Measurements from ENCODE around the gene RNF146. TPM values are rescaled to one million over a fixed set of nuclear protein-coding genes. Genes with fewer than 3 reads are reported as not detected.
A peak's percentile ranks its signal among the peaks of the same experiment; 100 is the strongest.

The RNF146 gene
- total and polyA plus RNA-seq, 2 of the 13 experiments (the other 11 are each of a cell fraction or from before 2014, with no cell fraction given): 18.8 to 27.6 TPM

GRCh38 chr6:127266892-127267645 is 405 bp downstream of the RNF146 start (continued):
- TF ChIP-seq SRSF4 (IDR thresholded peaks at IDR 0.05; ENCODE audit: low read depth, low read length, poor library complexity, severe bottlenecking): no peak
- TF ChIP-seq PTBP1 (IDR thresholded peaks at IDR 0.05; ENCODE audit: low read depth, low read length, poor library complexity, severe bottlenecking): no peak
- TF ChIP-seq PAX8 (CRISPR knock-in tag; IDR thresholded peaks at IDR 0.05; ENCODE audit: borderline replicate concordance): 0 out of 2 replicates have a peak, but pooled peaks have one; percentile 98
- TF ChIP-seq, protein P1, sequence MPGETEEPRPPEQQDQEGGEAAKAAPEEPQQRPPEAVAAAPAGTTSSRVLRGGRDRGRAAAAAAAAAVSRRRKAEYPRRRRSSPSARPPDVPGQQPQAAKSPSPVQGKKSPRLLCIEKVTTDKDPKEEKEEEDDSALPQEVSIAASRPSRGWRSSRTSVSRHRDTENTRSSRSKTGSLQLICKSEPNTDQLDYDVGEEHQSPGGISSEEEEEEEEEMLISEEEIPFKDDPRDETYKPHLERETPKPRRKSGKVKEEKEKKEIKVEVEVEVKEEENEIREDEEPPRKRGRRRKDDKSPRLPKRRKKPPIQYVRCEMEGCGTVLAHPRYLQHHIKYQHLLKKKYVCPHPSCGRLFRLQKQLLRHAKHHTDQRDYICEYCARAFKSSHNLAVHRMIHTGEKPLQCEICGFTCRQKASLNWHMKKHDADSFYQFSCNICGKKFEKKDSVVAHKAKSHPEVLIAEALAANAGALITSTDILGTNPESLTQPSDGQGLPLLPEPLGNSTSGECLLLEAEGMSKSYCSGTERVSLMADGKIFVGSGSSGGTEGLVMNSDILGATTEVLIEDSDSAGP (CRISPR knock-in tag; IDR thresholded peaks at IDR 0.05; ENCODE audit: borderline replicate concordance): peak; percentile 93
- TF ChIP-seq MLX (CRISPR knock-in tag; IDR thresholded peaks at IDR 0.05): peak; percentile 29; the same call in 1 of the 2 replicates
- no peak for TF ChIP-seq ZNF24 (IDR thresholded peaks at IDR 0.05)
- TF ChIP-seq, protein P2, sequence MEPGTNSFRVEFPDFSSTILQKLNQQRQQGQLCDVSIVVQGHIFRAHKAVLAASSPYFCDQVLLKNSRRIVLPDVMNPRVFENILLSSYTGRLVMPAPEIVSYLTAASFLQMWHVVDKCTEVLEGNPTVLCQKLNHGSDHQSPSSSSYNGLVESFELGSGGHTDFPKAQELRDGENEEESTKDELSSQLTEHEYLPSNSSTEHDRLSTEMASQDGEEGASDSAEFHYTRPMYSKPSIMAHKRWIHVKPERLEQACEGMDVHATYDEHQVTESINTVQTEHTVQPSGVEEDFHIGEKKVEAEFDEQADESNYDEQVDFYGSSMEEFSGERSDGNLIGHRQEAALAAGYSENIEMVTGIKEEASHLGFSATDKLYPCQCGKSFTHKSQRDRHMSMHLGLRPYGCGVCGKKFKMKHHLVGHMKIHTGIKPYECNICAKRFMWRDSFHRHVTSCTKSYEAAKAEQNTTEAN (CRISPR knock-in tag; conservative IDR thresholded peaks at IDR 0.05): peak; percentile 34; the same call in 1 of the 2 replicates
- peak; percentile 90 for TF ChIP-seq KDM2A (CRISPR knock-in tag; IDR thresholded peaks at IDR 0.05; ENCODE audit: borderline replicate concordance, low read depth)
- TF ChIP-seq DPF2 (CRISPR knock-in tag; IDR thresholded peaks at IDR 0.05; ENCODE audit: borderline replicate concordance, low read depth): no peak
- TF ChIP-seq KDM4B (CRISPR knock-in tag; IDR thresholded peaks at IDR 0.05): no peak; the same call in 1 of the 2 replicates
- TF ChIP-seq SYNCRIP (IDR thresholded peaks at IDR 0.05; ENCODE audit: insufficient read depth, low read depth, low read length): no peak
- TF ChIP-seq, protein P3, sequence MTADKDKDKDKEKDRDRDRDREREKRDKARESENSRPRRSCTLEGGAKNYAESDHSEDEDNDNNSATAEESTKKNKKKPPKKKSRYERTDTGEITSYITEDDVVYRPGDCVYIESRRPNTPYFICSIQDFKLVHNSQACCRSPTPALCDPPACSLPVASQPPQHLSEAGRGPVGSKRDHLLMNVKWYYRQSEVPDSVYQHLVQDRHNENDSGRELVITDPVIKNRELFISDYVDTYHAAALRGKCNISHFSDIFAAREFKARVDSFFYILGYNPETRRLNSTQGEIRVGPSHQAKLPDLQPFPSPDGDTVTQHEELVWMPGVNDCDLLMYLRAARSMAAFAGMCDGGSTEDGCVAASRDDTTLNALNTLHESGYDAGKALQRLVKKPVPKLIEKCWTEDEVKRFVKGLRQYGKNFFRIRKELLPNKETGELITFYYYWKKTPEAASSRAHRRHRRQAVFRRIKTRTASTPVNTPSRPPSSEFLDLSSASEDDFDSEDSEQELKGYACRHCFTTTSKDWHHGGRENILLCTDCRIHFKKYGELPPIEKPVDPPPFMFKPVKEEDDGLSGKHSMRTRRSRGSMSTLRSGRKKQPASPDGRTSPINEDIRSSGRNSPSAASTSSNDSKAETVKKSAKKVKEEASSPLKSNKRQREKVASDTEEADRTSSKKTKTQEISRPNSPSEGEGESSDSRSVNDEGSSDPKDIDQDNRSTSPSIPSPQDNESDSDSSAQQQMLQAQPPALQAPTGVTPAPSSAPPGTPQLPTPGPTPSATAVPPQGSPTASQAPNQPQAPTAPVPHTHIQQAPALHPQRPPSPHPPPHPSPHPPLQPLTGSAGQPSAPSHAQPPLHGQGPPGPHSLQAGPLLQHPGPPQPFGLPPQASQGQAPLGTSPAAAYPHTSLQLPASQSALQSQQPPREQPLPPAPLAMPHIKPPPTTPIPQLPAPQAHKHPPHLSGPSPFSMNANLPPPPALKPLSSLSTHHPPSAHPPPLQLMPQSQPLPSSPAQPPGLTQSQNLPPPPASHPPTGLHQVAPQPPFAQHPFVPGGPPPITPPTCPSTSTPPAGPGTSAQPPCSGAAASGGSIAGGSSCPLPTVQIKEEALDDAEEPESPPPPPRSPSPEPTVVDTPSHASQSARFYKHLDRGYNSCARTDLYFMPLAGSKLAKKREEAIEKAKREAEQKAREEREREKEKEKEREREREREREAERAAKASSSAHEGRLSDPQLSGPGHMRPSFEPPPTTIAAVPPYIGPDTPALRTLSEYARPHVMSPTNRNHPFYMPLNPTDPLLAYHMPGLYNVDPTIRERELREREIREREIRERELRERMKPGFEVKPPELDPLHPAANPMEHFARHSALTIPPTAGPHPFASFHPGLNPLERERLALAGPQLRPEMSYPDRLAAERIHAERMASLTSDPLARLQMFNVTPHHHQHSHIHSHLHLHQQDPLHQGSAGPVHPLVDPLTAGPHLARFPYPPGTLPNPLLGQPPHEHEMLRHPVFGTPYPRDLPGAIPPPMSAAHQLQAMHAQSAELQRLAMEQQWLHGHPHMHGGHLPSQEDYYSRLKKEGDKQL (CRISPR knock-in tag; IDR thresholded peaks at IDR 0.05; ENCODE audit: low read depth): no peak
- TF ChIP-seq SMAD1 (CRISPR knock-in tag; IDR thresholded peaks at IDR 0.05; ENCODE audit: borderline replicate concordance, low read depth): no peak
- TF ChIP-seq ZNF766 (CRISPR knock-in tag; IDR thresholded peaks at IDR 0.05; ENCODE audit: borderline replicate concordance): no peak; the same call in 1 of the 2 replicates
- TF ChIP-seq NPAS2 (CRISPR knock-in tag; IDR thresholded peaks at IDR 0.05; ENCODE audit: borderline replicate concordance): no peak
- TF ChIP-seq ARNTL (CRISPR knock-in tag; IDR thresholded peaks at IDR 0.05): no peak; the same call in none of the 2 replicates
